Fibroblast of lung (primary cell): Measurements from ENCODE around the gene ACP4. TPM values are rescaled to one million over a fixed set of nuclear protein-coding genes. Genes with fewer than 3 reads are reported as not detected.

Experiments
- DNase-seq, 2 donors: peaks; one replicate each; pipeline versions ENCODE4 v3.0.0 to v3.0.0-alpha.2; 2010; ENCODE audit warnings: low read depth in 2 of 2
- H2AFZ ChIP-seq: 2 replicates; pipeline ENCODE4 v1.5.1; 2012; ENCODE audit warnings: low read length, control low read depth, inconsistent platforms
- H3K27ac ChIP-seq: 2 replicates; pipeline ENCODE4 v1.5.1; 2011; ENCODE audit warnings: low read length, control low read depth; ENCODE audit not compliant: insufficient read depth
- H3K27me3 ChIP-seq: 2 replicates; pipeline ENCODE4 v1.5.1; 2011; ENCODE audit warnings: mild to moderate bottlenecking, low read length; ENCODE audit not compliant: control insufficient read depth, insufficient read depth
- H3K36me3 ChIP-seq: 2 replicates; pipeline ENCODE4 v1.5.1; 2011; ENCODE audit warnings: low read length; ENCODE audit not compliant: control insufficient read depth, insufficient read depth
- H3K4me1 ChIP-seq: 2 replicates; pipeline ENCODE4 v1.5.1; 2011; ENCODE audit warnings: low read length; ENCODE audit not compliant: control insufficient read depth, insufficient read depth; ENCODE audit errors: extremely low read depth
- H3K4me2 ChIP-seq: 2 replicates; pipeline ENCODE4 v1.5.1; 2011; ENCODE audit warnings: low read length, control low read depth; ENCODE audit not compliant: insufficient read depth; ENCODE audit errors: extremely low read depth
- H3K4me3 ChIP-seq, 4 experiments: fragments of 200-600 bp in 1 of 4; sonication (generic) in 1 of 4; replicated peaks in 1 of 4; 2 replicates each; pipeline ENCODE4 v1.5.1; 2011 to 2016; ENCODE audit warnings: low read length in 4 of 4, low read depth in 3 of 4, mild to moderate bottlenecking in 3 of 4, control low read depth in 2 of 4, inconsistent platforms in 1 of 4, mixed read lengths in 1 of 4; ENCODE audit not compliant: insufficient read depth in 1 of 4; ENCODE audit errors: control extremely low read depth in 1 of 4
- H3K79me2 ChIP-seq: 2 replicates; pipeline ENCODE4 v1.5.1; 2012; ENCODE audit warnings: mild to moderate bottlenecking, low read length, inconsistent platforms; ENCODE audit not compliant: control insufficient read depth, insufficient read depth
- H3K9ac ChIP-seq: 2 replicates; pipeline ENCODE4 v1.5.1; 2011; ENCODE audit warnings: mild to moderate bottlenecking, low read length, control low read depth; ENCODE audit not compliant: insufficient read depth
- H3K9me3 ChIP-seq: 2 replicates; pipeline ENCODE4 v1.5.1; 2012; ENCODE audit warnings: low read depth, low read length; ENCODE audit not compliant: control insufficient read depth, insufficient read depth
- H4K20me1 ChIP-seq: 2 replicates; pipeline ENCODE4 v1.5.1; 2011; ENCODE audit warnings: low read length; ENCODE audit not compliant: control insufficient read depth, insufficient read depth; ENCODE audit errors: extremely low read depth
- EZH2 ChIP-seq: IDR thresholded peaks from 2 replicates; pipeline ENCODE4 v1.5.1; 2012; ENCODE audit warnings: low read length, control low read depth, mild to moderate bottlenecking; ENCODE audit errors: missing control alignments
- polyA plus RNA-seq, 2 donors: library from polyadenylated mRNA; depleted of rRNA in 1 of 2; stranded (reverse) in 1 of 2; unstranded in 1 of 2; fragments of >200 nt; gene quantifications; 2 replicates each; pipeline ENCODE4 v1.2.1, GENCODE V29; 2011 to 2012; ENCODE audit warnings: missing spikeins in 1 of 2
- total RNA-seq: library from RNA; depleted of rRNA; stranded (reverse); fragments of >200 nt; gene quantifications from 2 replicates; pipeline ENCODE4 v1.2.1, GENCODE V29; 2014
- TF ChIP-seq, protein P1 (sequence below), 2 donors: IDR thresholded peaks in 1 of 2; conservative IDR thresholded peaks in 1 of 2; 1 replicate in 1 of 2; 2 replicates in 1 of 2; pipeline ENCODE4 v1.5.1; 2011 to 2012; ENCODE audit warnings: low read length in 2 of 2, control low read depth in 1 of 2, inconsistent platforms in 1 of 2, low read depth in 1 of 2, mild to moderate bottlenecking in 1 of 2

Gene ACP4
- total and polyA plus RNA-seq, 2 donors (not counting 1 experiment from before 2014, with no cell fraction given), result not detected

GRCh38 chr19:50801107-50801506 lies 10.9 kb downstream of the ACP4 start:
- Histone ChIP-seq H3K4me2 (no peak overlapping the region), H4K20me1 (no peaks in the 10 kb centered on the region), H3K4me3 (no peak overlapping the region), H2AFZ (no peak overlapping the region), H3K9ac (no peak overlapping the region), H3K4me1 (peaks cover 5% of the 10 kb centered on the region), H3K79me2 (peaks cover 38% of the 10 kb centered on the region), H3K9me3 (no peaks in the 10 kb centered on the region), H3K27me3 (no peaks in the 10 kb centered on the region), H3K36me3 (peaks cover 19% of the 10 kb centered on the region), H3K27ac (no peak overlapping the region)
- no peak for DNase-seq
- TF ChIP-seq, protein P1, sequence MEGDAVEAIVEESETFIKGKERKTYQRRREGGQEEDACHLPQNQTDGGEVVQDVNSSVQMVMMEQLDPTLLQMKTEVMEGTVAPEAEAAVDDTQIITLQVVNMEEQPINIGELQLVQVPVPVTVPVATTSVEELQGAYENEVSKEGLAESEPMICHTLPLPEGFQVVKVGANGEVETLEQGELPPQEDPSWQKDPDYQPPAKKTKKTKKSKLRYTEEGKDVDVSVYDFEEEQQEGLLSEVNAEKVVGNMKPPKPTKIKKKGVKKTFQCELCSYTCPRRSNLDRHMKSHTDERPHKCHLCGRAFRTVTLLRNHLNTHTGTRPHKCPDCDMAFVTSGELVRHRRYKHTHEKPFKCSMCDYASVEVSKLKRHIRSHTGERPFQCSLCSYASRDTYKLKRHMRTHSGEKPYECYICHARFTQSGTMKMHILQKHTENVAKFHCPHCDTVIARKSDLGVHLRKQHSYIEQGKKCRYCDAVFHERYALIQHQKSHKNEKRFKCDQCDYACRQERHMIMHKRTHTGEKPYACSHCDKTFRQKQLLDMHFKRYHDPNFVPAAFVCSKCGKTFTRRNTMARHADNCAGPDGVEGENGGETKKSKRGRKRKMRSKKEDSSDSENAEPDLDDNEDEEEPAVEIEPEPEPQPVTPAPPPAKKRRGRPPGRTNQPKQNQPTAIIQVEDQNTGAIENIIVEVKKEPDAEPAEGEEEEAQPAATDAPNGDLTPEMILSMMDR (conservative IDR thresholded peaks at IDR 0.05 in 1 of 2, IDR thresholded peaks at IDR 0.05 in 1 of 2; ENCODE audit: low read depth in 1 of 2, low read length in 2 of 2), result no peak
- TF ChIP-seq EZH2, result no peak

GRCh38 chr19:50803633-50804419 lies 13.6 kb downstream of the ACP4 start:
- Histone ChIP-seq H3K4me2 (peak overlapping the region; percentile 93), H3K4me1 (peaks cover 5% of the 10 kb centered on the region), H2AFZ (peak overlapping the region; percentile 75), H3K27ac (peak overlapping the region; percentile 94), H3K36me3 (peaks cover 8% of the 10 kb centered on the region), H4K20me1 (no peaks in the 10 kb centered on the region), H3K9me3 (no peaks in the 10 kb centered on the region), H3K27me3 (no peaks in the 10 kb centered on the region), H3K9ac (peak overlapping the region; percentile 89), H3K4me3 (peak overlapping the region; percentile 81 to 98 (median 88)), H3K79me2 (peaks cover 38% of the 10 kb centered on the region)
- no peak for TF ChIP-seq EZH2
- TF ChIP-seq, protein P1 (conservative IDR thresholded peaks at IDR 0.05 in 1 of 2, IDR thresholded peaks at IDR 0.05 in 1 of 2; ENCODE audit: low read depth in 1 of 2, low read length in 2 of 2), result no peak
- no peak for DNase-seq

DNA sequence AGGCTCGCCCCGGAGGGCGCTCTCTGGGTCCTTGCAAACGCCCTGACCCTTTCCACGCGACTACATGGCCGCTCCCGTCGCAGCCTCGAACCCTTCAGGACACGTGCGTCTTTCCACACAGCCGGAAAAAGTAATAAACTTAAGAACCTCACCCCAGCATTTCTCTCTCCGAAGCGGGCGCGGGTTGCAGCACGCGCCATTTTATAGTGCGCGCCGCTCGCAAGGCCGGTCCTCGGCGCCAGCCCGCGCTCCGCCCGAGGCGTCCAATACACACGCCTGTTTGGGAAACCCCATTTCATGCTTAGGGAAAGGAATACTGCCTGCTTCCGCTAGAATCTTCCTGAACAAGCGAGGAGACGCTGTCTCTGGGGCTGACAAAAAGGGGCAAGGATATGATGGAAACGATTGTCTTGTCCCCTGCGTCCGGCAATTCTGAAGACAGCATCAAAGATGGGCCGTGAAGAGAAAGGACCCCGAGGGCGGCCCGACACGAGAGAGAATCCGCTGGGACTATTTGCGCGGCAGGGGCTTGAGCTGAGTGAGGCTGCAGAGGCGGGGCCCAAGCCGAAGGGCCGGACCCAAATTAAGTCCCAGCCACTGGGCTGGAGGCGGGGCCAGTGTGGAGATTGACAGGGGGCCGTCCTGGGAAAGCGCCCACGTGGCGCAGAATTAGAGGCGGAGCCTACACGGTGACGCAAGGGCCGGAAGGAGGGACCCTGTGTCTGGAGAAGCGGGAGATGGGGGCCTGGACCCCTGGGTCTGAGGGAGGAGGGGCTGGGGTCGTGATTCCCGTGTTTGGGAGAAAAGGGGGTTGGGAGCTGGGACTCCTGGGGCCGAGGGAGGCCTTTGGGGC lies 14.4 kb downstream of the ACP4 start:
- Histone ChIP-seq H3K4me2 (peak overlapping the region; percentile 78), H3K4me3 (peak overlapping the region; percentile 81 to 98 (median 88))

More for the DNA sequence above, 14.4 kb downstream of the ACP4 start:
- H3K27ac ChIP-seq, result peak overlapping the region; percentile 94
- H3K9me3 ChIP-seq, result no peaks in the 10 kb centered on the region
- TF ChIP-seq, protein P1 (conservative IDR thresholded peaks at IDR 0.05 in 1 of 2, IDR thresholded peaks at IDR 0.05 in 1 of 2; ENCODE audit: low read depth in 1 of 2, low read length in 2 of 2), result no peak
- TF ChIP-seq EZH2, result no peak
- H3K36me3 ChIP-seq, result peaks cover 8% of the 10 kb centered on the region
- no peaks in the 10 kb centered on the region for H3K27me3 ChIP-seq
- peak overlapping the region; percentile 80 for H2AFZ ChIP-seq
- peaks cover 5% of the 10 kb centered on the region for H3K4me1 ChIP-seq
- peak; percentile 98 to 99 for DNase-seq
- peak overlapping the region; percentile 89 for H3K9ac ChIP-seq
- peaks cover 38% of the 10 kb centered on the region for H3K79me2 ChIP-seq
- H4K20me1 ChIP-seq, result no peaks in the 10 kb centered on the region
